CD4-positive, alpha-beta T cell treated with Interleukin-6 for 4 hours (primary cell): Measurements from ENCODE around the gene STYXL1.
A peak's percentile ranks its signal among the peaks of the same experiment; 100 is the strongest.
"Not testable (repeated sequence)": the region's sequence is repeated elsewhere in the genome, so short reads cannot be mapped to it uniquely, and the experiment has no call there.

Experiments
- DNase-seq: peaks from one replicate; pipeline ENCODE4 v3.0.0-alpha.2; 2020; ENCODE audit warnings: mixed read lengths

Gene STYXL1

GRCh38 chr7:76065016-76065612 lies 17.3 kb upstream of the STYXL1 start:
- no peak for DNase-seq

GRCh38 chr7:76064208-76064970 lies 16.6 kb upstream of the STYXL1 start:
- DNase-seq: no peak

- DNase-seq: no peak
Observed at GRCh38 chr7:76063525-76063924, 15.7 kb upstream of the STYXL1 start.

GRCh38 chr7:76063114-76063513 lies 15.3 kb upstream of the STYXL1 start:
- DNase-seq: no peak

DNA sequence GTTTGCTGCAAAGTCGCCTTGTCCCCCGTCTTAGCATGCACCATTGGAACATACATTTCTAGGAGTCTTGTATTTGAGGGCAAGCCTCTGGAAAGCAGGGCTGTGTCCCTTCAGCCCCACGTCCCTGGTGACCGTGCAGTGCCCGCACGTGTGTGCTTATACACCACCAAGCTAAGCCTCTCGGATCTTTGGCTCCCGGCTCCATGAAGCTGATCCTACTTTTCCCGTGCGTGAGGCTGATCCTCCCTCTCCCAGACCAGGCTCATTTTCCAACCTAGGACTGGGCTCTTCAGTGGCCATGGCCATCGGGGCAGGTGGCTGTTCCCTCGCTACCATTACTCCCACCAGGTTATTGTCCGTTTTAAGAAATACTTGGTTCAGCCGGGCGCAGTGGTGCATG lies 14.5 kb upstream of the STYXL1 start:
- DNase-seq: no peak

- no peak for DNase-seq
Observed at GRCh38 chr7:76060842-76061241, 13.0 kb upstream of the STYXL1 start.

DNA sequence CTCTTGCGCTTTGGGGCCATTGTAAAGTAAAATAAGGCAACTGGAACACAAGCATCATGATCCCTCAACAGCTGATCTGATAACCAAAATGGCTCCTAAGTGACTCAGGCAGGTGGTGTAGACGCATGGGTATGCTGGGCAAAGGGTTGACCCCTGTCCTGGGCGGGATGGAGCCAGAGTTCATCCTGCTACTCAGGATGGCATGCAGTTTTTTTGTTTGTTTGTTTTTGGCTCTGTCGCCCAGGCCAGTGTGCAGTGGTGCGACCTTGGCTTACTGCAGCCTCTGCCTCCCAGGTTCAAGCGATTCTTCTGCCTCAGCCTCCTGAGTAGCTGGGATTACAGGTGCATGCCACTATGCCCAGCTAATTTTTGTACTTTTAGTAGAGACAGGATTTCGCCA lies 10.9 kb upstream of the STYXL1 start:
- DNase-seq: not testable (repeated sequence)

GRCh38 chr7:76057813-76058145 lies 10.0 kb upstream of the STYXL1 start:
- no peak for DNase-seq

GRCh38 chr7:76057103-76057812 lies 9.5 kb upstream of the STYXL1 start:
- no peak for DNase-seq

DNA sequence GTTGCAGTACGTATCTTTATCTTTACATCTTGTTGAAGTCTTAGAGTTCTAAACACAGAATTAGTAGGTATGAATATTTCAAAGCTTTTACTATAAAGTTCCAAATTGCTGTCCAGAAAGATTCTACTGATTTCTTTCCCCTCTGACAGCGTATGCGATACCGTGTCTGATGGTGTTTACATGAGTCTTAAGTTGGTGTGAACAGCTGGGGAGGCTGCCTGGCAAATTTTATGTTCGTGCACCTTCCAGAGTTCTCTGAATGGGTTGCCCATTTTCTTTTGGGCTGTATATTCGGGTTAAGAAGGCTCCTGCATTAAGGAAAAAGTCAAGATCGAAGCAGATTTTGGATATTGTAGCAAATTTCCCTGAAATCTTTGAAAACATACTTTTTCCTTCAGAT lies 8.4 kb upstream of the STYXL1 start:
- no peak for DNase-seq

GRCh38 chr7:76054123-76055120 lies 6.6 kb upstream of the STYXL1 start:
- no peak for DNase-seq

GRCh38 chr7:76053461-76053860 lies 5.7 kb upstream of the STYXL1 start:
- no peak for DNase-seq

DNA sequence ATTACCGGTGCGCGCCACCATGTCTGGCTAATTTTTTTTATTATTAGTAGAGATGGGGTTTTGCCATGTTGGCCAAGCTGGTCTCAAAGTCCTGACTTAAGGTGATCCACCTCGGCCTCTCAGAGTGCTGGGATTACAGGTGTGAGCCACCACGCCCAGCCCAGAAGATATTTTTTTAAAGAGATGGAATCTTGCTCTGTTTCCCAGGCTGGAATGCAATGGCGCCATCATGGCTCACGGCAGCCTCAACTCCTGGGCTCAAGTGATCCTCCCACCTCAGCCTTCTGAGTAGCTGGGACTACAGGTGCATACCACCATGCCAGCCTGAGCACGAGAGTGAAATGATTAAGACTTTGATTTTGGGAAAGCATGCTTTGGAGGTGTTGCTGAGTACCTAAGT lies 4.9 kb upstream of the STYXL1 start:
- not testable (repeated sequence) for DNase-seq

DNA sequence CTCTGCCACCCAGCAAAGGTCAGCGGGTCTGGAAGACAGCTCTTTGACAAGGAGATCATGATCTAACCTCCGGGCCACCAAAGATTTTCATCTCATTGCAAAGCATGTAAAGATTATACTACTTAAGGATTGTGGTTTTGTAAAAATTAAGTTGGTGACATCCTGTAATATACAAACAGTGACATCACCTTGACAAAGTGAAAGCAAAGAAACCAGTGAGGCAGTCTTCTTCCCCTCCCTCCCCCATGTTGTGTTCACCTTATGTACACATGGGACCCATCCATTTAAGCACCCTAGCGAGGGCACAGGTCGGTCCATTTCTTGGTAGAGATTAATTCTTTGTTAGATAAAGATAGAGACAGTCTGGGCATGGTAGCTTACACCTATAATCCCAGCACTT lies 4.0 kb upstream of the STYXL1 start:
- DNase-seq: no peak

- no peak for DNase-seq
Observed at GRCh38 chr7:76050545-76050944, 2.7 kb upstream of the STYXL1 start.

- DNase-seq: no peak
Observed at GRCh38 chr7:76049295-76049694, 1.5 kb upstream of the STYXL1 start.

DNA sequence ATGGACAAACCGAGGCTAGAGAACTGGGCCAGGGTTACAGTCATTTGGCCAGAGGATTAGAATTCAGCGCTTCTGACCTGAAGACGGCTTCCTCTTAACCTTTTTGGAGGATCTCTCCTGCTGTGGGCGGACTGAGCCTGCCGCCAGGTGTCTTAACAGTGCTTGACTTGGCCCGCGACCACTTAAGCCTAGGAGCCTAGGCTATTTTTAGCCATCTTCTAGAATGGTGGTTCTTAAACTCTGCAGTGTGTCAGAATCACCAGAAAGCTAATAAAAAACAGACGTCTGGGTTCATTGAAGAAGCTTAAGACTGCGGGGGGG lies 828 bp upstream of the STYXL1 start:
- DNase-seq: peak; percentile 27

DNA sequence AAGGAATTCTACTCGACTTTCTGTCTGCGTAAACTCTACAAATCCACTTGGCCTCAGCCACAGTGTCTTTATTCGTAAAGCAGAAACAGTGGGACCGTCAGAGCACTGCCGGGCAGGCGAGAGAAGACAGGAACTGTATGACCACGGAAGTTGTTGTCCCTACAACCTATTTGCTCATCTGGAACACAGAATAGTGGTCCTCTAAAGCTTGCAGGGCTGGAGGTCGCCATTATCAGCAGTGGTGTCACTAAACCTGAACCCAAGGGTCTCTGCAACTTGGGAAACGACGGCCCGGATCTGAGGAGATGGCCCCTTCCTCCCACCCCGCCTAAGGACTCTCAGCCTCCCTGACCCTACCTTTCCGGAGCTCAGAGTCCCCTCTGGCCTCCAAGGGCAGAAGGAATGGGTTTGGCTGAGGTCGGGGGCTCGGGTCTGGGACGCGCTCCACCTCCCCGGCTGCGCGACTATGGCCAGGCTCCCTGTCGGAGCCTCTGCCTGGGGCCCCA lies 442 bp downstream of the STYXL1 start:
- DNase-seq: peak; percentile 12

DNA sequence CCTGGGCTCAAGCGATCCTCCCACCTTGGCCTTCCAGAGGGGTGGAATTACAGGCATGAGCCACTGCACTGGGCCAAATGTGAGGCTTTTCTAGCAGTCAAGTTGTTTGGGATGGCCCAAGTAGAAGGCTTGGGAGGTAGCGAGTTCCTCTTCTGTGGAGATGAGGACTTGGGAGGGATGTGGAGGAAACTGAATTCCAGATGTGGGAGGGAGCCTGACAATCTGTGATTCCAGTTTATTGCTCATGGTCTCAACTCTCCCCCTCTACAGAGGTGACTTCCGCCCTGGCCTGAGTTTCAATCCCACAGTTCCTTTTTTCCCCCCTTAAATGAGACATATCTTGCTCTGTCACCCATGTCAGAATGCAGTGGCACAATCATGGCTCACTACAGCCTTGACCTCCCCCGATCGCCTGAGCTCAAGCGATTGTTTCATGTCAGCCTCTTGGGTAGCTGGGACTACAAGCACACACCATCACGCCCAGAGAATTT lies 3.4 kb downstream of the STYXL1 start:
- DNase-seq: no peak

GRCh38 chr7:76040126-76040525 lies 7.7 kb downstream of the STYXL1 start:
- DNase-seq: no peak

GRCh38 chr7:76037310-76037709 lies 10.5 kb downstream of the STYXL1 start:
- DNase-seq: no peak

GRCh38 chr7:76031964-76032363 lies 15.8 kb downstream of the STYXL1 start:
- no peak for DNase-seq

GRCh38 chr7:76029682-76030081 lies 18.1 kb downstream of the STYXL1 start:
- DNase-seq: not testable (repeated sequence)
